CD4-positive, alpha-beta T cell treated with Interleukin-6 for 4 hours (primary cell): Measurements from ENCODE around the gene RUFY2.
"Not testable (repeated sequence)": the region's sequence is repeated elsewhere in the genome, so short reads cannot be mapped to it uniquely, and the experiment has no call there.

Experiments
- DNase-seq: peaks from one replicate; pipeline ENCODE4 v3.0.0-alpha.2; 2020; ENCODE audit warnings: mixed read lengths

Gene RUFY2

DNA sequence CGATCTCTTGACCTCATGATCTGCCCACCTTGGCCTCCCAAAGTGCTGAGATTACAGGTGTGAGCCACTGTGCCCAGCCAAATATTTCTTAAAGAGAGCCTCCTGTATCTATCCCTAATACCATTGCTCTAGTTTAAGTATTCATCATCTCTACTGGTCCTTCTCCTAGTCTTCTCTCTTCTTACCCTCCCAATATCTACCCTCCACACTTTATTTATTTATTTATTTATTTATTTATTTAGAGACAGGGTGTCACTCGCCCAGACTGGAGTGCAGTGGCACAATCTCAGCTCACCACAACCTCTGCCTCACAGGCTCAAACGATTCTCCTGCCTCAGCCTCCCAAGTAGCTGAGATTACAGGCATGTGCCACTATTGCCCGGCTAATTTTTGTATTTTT is 82.7 kb downstream of the RUFY2 start:
- DNase-seq: not testable (repeated sequence)

DNA sequence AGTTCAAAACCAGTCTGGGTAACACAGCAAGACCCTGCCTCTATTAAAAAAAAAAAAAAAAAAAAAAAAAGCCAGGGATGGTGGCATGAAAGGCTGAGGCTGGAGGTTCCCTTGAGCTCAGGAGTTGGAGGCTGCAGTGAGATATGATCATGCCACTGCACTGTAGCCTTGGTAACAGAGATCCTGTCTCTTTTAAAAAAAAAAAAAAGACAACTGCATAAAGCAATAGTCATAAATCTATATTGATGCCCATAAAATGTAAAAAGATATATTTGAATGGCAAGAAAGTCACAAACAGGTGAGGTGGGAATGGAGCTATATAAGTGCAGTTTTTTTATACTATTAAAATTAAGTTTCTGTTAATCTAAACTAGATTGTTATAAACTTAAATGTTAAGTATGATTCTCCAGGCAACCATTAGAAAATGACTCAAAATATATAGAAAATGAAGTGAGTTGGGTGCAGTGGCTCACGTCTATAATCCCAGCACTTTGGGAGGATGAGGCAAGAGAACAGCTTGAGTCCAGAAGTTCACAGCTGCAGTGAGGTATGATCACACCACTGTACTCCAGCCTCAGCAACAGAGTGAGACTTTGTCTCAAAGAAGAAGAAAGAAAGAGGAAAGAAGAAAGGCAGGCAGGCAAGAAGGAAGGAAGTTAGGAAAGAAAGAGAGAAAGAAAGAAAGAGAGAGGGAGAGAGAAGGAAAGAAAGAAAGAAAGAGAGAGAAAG is 88.6 kb downstream of the RUFY2 start:
- DNase-seq: no peak

DNA sequence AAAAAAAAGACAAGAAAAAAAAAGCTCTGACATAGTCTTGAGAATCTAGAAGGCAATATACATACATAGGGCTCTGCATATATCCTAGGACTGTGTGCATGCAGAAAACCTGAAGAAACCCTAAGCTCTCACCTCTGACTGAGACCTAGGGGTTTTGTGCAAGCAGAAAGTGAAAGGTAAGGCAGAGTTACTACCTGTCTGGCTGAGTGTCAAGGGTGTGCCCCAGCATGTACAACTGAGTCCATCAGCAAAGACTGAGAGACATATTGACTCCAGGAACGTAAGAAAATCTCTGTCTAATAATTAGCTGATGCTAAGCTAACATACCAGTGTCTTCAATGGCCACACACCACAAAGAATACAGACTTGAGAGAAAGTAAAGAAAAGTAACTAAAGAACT is 91.5 kb downstream of the RUFY2 start:
- DNase-seq: no peak

GRCh38 chr10:68314930-68315329 is 92.1 kb downstream of the RUFY2 start:
- DNase-seq: not testable (repeated sequence)

GRCh38 chr10:68310531-68310930 is 96.5 kb downstream of the RUFY2 start:
- DNase-seq: no peak

GRCh38 chr10:68305854-68306253 is 101.2 kb downstream of the RUFY2 start:
- DNase-seq: no peak

DNA sequence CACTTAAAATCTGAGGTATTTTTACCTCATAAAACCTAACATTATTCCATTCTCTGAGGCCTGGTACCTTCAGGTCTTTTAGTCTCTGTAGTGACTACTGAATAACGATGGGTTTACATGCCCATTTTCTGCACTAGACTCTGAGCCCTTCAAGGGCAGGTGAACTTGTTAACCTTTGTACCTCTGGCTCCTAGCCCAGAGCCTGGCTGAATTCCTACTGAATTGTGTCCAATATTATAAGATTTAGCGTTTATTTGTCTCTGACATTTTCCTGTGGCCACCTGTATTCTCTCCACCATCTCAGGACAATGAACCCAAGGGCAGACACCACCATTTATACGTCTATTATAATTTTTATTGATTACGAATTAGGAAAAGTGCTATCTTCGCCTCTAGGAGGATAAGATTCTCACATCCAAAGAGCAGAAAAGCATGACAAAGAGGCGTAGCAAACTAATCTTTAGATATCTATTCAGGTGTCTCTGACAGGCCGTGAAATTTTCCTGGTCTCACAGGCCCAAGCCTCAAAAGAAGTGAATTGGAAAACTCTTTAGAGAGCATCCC is 103.1 kb downstream of the RUFY2 start:
- DNase-seq: no peak

DNA sequence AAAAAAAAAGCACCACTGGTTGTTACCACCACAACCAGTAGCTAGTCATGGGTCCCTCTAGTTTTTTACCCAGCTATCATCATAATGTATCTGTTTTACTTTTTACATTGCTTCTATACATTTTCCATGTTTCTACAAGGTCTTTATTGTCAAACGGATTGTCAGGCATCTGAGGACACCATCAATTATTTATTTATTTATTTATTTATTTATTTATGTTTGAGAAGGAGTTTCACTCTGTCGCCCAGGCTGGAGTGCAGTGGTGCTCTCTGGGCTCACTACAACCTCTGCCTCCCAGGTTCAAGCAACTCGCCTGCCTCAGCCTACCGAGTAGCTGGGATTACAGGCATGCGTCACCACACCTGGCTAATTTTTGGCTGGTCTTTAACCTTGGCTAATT is 104.2 kb downstream of the RUFY2 start:
- no peak for DNase-seq

- DNase-seq: no peak
Measured at GRCh38 chr10:68302503-68302823, 104.6 kb downstream of the RUFY2 start.

GRCh38 chr10:68301790-68302502 is 105.1 kb downstream of the RUFY2 start:
- no peak for DNase-seq

GRCh38 chr10:68301301-68301700 is 105.8 kb downstream of the RUFY2 start:
- no peak for DNase-seq

DNA sequence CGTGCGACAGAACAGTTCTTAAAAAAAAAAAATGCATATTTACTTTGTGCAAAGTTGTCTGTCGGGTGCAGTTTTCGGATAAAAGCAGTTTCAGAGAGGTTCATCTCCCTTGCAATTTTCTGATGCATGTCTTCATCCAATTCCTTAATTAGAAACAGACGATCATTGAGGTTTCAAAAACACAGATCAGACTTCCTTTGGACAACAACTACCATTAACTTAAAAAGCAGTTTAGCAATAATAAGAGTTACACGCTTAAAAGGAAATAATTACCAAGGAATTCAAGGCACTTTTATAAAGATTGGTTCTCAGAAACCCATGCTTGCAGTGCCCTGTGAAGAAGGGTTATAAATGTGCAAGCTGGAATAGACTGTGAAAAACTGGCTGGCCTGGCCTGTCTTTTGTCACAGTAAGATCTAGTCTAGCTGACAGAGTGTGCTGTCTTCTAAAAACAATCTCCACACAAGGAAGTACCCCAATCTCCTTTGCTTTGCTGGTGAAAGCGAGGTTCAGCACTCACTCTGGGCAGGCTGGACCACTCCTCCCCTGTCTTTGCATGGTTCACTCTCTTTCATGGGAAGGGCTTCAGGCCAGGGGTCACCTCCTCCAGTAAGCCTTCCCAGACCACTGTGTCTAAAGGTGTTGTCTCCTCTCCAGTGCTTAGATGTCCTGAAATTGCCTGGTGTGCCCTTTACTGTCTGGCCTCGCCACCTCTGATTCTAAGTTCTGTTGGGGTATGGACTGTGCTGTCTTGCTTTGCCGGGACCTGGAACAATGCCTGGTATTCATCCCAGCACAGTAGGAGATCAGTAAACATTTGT is 110.0 kb downstream of the RUFY2 start:
- DNase-seq: no peak
